HG03354 (cell line): ENCODE data around the gene JAK2.
"Not testable (repeated sequence)": the region's sequence is repeated elsewhere in the genome, so short reads cannot be mapped to it uniquely, and the experiment has no call there.

ENCODE experiments used
- ATAC-seq: cut with Tn5 transposase; IDR thresholded peaks from one replicate; pipeline ENCODE4 v1.9.1; 2021; ENCODE audit warnings: mild to moderate bottlenecking; ENCODE audit not compliant: unreplicated experiment, poor library complexity, severe bottlenecking

Gene JAK2

DNA sequence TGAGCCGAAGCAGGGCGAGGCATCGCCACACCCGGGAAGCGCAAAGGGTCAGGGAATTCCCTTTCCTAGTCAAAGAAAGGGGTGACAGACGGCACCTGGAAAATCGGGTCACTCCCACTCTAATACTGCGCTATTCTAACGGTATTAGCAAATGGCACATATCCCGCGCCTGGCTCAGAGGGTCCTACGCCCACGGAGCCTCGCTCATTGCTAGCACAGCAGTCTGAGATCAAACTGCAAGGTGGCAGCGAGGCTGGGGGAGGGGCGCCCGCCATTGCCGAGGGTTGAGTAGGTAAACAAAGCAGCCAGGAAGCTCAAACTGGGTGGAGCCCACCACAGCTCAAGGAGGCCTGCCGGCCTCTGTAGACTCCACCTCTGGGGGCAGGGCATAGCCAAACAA is 46.9 kb downstream of the JAK2 start:
- ATAC-seq = not testable (repeated sequence)

DNA sequence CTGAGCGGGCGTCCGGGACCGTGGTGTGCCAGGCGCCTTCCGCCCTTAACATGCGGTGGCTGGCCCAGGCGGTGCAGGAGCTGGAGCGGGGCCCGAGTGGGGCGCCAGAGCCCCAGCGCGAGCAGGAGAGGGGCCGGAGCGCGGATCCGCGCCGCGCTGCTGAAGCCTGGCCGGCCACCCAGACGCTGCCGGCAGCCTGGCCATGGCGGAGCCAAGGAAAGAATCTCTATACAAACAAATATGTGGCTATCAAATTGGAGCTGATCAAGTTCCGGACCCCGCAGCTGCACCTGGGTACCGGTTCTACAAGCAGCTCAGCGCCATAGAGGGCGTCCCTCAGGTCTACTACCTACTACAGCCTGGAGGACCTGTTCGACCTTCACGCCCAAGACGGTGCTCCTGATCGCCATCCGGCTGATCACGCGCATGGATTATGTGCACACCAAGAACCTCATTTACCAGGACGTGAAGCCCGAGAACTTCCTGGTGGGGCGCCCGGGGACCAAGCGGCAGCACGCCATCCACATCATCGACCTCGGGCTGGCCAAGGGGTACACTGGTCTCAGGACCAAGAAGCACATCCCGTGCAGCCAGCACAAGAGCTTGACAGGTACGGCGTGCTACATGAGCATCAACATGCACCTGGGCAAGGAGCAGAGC is 55.8 kb downstream of the JAK2 start:
- ATAC-seq = no peak

DNA sequence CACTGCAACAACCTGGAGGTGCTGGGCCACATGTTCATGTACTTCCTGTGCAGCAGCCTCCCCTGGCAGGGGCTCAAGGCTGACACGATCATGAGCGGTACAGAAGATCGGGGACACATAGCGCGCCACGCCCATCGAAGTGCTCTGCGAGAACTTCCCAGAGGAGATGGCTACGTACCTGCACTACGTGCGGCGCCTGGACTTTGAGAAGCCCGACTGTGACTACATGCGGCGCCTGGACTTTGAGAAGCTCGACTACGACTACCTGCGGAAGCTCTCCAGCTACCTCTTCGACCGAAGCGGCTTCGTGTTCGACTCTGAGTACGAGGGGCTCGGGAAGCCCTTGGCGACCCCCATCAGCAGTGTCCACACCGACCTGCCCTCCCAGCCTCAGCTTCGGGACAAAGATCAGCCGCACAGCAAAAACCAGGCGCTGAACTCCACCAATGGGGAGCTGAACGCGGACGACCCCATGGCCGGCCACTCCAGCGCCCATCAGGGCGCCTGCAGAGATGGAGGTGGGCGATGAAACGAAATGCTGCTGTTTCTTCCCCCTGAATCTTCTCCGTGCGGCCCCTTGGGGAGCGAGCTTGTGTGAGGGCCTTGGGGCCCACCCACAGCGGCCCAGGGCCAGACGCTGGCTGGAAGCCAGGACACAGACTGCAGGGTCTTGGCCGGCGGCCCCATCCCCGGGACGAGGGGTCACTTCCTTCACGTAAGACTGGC is 56.5 kb downstream of the JAK2 start:
- ATAC-seq = no peak

DNA sequence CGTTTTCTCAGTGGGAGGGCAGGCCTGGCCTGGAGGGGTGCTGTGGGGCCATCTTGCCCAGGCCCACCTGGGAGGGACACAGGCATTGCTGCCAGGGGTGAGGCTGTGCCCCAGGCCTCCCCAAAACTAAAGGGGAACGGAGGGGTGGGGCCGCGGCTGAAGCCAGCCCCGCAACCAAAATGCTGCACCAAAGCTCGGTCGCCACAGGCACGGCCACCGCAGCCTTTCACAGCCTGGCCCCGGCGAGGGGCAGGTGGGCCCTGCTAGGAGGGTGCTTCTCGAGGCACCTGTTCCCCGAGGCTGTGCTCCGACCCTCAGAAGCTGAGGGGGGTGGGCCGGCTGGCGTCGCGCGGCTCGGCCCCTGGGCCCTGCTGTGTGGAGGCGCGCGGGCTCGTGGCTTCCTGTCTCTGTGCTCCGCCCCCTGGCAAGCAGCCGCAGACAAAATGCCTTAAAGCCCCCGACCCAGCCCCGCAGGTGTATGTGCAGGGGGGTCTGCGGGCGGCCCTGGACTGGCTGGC is 57.6 kb downstream of the JAK2 start:
- ATAC-seq = no peak

DNA sequence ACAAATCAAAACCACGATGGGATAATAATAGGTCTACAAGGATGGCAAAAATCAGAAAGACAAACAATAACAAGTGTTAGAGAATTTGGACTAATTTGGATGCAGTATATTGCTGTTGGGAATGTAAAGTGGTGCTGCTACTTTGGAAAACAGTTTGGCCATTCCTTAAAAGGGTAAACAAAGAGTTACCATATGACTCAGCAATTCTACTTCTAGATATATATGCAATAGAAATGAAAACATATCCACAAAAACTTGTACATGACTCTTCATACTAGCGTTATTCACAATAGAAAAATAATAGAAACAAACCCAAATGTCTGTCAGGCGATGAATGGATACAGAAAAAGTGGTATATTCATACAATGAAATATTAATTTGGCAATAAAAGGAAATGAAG is 58.3 kb downstream of the JAK2 start:
- ATAC-seq = no peak

DNA sequence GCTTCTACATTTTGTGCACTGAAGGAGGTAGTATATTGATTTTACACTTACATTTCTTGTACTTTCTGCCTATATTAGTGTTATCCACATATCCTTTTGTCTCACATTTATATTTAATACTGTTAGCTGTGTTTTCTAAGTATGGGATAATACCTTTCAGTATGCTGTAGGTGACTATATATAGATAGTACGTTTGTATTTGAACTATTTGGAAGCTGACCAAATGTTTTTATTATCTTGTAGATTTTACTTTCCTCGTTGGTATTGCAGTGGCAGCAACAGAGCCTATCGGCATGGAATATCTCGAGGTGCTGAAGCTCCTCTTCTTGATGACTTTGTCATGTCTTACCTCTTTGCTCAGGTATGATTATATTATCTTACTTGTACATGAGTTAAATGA is 59.1 kb downstream of the JAK2 start:
- ATAC-seq = no peak

DNA sequence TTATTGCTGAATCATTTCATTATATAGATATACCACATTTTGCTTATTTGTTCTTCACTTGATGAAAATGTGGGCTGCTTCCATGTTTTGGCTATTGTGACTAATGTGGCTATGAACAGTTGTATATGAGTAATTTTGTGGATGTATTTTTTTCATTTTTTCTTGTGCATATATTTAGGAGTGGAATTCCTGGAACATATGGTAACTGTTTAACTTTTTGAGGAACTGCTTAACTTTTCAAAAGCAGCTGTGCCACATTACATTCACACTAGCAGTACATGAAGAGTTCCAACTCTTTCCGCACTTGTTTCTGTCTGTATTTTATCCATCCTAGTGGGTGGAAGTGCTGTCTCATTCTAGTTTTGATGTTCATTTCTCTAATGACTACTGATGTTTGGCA is 67.8 kb downstream of the JAK2 start:
- ATAC-seq = no peak

DNA sequence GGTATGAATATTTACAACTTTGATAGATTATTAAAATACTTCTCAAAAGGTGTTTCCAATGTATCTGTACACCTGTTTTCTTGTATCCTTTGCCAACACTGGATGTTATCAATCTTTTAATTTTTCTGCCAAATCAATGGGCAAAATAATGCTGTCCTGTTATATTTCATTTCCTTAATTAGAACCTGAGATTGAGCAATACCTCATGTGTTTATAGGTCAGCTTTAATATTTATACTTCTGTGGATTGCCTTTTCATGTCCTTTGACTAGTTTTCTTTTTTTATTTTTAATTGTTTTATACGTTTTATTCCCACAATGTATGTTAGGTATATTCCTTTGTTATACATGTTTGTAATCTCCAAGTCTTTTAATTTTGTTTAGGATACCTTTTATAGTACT is 77.6 kb downstream of the JAK2 start:
- no peak for ATAC-seq

DNA sequence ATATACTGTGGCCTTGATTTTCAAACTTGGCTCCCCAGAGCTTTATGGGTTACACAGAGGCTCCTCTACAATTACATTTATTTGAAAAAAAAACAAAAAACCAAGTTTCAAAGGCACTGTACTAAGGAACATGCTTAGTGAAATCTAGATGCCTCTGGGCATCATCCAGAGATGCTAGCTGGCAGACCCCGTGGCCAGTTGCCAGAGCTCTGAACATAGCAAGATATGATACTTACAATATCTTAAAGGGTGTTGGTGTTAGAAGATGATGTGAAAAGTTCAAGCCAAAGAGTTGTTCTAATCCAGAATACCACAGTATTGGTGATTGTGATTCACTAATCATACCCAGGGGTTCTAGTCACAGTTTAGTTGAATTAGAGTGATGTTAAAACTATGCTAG is 87.8 kb downstream of the JAK2 start:
- ATAC-seq = no peak

DNA sequence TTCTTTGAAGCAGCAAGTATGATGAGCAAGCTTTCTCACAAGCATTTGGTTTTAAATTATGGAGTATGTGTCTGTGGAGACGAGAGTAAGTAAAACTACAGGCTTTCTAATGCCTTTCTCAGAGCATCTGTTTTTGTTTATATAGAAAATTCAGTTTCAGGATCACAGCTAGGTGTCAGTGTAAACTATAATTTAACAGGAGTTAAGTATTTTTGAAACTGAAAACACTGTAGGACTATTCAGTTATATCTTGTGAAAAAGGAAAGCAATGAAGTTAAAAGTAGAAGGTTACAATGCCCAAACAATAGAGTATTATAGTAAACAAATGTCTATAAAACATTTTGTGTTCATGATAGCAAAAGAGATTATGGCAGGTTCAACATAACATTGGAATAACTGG is 88.6 kb downstream of the JAK2 start:
- no peak for ATAC-seq

DNA sequence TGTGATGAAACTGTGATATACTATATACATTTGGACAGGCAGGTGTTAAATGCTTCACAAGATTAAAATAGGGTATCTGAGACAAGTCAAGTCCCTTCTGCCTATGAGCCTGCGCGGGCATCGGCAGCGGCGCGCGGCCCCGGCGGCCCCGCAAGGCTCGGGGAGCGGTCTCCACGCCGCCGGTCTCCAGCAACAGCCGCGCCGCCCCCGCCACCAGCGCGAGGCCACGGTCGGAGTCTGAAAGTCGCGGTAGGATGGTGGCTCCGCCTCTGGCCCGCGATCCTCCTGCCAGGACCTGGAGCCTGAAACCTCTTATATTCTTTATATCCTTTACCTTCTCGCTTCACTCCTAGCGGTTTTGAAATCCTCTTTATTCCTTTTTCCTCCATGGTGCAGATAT is 100.9 kb downstream of the JAK2 start:
- no peak for ATAC-seq

DNA sequence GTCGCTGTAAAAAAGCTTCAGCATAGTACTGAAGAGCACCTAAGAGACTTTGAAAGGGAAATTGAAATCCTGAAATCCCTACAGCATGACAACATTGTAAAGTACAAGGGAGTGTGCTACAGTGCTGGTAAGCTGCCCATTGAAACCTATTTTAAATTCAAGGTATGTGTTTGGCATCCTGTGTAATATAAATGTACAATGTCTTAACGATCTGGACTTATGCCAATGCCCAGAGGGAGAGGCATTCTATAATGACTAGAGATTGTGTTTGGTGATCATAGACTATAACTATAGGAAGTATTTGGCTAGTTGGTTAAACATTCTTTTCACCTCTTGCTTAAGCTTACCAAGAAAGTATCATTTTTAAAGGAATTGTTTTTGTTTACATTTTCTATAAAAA is 104.7 kb downstream of the JAK2 start:
- no peak for ATAC-seq

DNA sequence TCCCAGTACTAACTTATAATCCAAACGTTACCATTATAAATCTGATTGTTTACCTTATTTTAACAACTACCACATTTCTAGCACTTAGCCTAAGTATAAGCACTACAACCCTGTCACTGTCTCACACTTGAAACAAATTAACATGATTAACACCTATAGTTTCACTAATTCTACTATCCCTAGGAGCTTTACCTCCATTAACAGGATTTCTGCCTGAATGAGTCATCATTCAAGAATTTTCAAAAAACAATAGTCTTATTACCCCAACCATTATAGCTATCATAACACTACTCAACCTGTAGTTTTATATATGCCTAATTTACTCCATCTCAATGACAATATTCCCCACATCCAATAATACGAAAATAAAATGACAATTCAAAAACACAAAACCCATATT is 110.7 kb downstream of the JAK2 start:
- no peak for ATAC-seq

DNA sequence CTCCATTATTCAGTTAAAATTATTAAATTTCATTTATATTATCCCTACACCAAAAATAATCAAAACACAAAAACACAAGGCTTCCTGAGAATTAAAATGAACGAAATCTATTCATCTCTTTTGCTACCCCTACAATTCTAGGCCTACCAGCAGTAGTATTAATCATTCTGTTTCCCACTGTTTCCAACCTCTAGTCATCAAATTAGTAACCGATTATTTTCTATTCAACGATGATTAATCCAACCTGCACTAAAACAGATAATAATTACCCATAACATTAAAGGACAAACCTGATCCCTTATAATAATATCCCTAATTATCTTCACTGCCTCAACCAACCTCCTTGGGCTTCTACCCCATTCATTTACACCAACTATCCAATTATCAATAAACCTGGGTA is 114.4 kb downstream of the JAK2 start:
- ATAC-seq = no peak

DNA sequence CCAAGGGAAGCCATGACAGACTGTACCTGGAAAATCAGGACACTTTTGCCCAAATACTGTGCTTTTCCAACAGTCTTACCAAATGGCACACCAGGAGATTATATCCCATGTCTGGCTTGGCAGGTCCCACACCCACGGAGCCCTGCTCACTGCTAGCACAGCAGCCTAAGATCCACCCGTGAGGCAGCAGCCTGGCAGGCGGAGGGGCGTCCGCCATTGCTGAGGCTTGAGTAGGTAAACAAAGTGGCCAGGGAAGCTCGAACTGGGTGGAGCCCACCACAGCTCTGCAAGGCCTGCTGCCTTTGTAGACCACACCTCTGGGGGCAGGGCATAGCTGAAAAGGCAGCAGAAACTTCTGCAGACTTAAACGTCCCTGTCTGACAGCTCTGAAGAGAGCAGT is 116.1 kb downstream of the JAK2 start:
- not testable (repeated sequence) for ATAC-seq

DNA sequence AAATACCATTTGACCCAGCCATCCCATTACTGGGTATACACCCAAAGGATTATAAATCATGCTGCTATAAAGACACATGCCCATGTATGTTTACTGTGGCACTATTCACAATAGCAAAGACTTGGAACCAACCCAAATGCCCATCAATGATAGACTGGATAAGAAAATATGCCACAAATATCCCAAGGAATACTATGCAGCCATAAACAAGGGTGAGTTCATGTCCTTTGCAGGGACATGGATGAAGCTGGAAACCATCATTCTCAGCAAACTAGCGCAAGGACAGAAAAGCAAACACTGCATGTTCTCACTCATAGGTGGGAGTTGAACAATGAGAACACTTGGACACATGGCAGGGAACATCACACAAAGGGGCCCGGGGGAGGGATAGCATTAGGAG is 121.4 kb downstream of the JAK2 start:
- ATAC-seq = not testable (repeated sequence)

DNA sequence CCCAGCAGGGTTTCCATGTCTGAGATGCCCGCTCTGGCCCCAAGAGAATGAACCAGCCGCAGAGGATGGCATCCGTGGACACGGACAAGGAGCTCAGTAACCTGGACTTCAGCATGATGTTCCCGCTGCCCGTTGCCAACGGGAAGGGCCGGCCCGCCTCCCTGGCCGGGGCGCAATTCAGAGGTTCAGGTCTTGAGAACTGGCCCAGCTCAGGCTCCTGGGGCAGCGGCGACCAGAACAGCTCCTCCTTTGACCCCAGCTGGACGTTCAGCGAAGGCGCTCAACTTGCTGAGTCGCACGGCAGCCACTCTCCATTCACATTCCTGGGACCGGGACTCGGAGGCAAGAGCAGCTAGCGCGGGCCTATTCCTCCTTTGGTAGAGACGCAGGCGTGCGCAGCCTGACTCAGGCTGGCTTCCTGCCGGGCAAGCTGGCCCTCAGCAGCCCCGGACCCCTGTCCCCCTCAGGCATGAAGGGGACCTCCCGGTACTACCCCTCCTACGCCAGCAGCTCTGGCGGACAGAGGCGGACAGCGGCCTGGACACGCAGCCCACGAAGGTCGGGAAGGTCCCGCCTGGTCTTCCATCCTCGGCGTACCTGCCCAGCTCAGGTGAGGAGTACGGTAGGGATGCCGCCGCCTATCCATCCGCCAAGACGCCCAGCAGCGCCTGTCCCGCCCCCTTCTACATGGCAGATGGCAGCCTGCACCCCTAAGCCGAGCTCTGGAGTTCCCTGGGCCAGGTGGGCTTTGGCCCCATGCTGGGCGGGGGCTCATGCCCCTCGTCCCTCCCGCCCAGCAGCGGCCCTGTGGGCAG is 126.0 kb downstream of the JAK2 start:
- no peak for ATAC-seq

DNA sequence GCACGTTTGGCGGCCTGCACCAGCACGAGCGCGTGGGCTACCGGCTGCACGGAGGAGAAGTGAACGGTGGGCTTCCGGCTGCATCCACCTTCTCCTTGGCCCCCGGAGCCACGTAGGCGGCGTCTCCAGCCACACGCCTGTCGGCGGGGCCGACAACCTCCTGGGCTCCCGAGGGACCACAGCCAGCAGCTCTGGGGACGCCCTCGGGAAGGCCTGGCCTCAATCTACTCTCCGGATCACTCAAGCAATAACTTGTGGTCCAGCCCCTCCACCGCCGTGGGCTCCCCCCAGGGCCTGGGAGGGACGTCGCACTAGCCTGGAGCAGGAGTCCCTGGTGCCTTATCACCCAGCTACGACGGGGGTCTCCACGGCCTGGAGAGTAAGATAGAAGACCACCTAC is 126.6 kb downstream of the JAK2 start:
- no peak for ATAC-seq

DNA sequence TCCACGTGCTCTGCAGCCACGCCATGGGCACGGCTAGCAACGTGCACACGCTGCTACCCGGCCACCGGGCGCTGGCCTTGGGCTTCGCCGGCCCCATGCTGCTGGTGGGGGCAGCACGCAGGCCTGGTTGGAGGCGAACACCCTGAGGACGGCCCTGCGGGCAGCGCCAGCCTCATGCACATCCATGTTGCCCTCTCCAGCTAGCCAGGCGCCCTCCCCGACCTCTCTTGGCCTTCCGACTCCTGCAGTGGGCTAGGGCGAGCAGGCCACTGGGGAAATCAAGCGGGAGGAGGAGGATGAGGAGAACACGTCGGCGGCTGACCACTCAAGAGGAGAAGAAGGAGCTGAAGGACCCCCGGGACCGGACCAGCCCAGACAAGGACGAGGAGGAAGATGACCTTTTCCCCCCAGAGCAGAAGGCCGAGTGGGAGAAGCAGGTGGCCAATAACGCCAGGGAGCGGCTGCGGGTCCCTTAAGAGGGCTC is 127.1 kb downstream of the JAK2 start:
- ATAC-seq = no peak

DNA sequence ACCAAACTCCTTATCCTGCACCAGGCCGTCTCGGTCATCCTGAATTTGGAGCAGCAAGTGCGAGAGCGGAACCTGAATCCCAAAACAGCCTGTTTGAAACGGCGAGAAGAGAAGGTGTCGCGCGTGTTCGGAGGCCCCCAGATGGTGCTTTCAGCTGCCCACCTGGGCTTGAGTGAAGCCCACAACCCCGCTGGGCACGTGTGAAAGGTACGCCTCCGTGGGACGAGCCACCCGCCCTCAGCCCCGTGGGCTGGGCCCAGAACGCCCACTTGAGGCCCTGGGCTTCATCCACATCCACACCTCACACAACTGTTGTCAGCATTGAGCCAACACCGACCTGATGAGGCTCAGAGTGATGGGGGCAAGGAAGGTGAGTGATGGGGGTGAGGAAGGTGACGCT is 127.6 kb downstream of the JAK2 start:
- no peak for ATAC-seq

DNA sequence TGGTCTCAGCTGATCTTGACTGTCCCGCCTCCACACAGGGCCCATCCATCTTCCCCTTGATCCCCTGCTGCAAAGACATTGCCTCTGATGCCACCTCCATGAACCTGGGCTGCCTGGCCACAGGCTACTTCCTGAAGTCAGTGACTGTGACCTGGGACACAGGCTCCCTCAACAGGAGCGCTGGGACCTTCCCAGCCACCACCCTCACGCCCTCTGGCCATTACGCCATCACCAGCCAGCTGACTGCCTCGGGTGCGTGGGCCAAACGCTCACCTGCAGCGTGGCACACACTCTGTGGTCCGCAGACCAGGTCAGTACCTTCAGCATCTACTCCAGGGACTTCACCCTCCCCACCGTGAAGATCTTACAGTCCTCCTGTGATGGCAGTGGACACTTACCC is 128.5 kb downstream of the JAK2 start:
- no peak for ATAC-seq
